ENCODE measurements around the gene KIAA0825.

KIAA0825 gene

GRCh38 chr5:94283093-94283492, 335.3 kb downstream of the KIAA0825 start:
- DNase-seq: no peak

- DNase-seq: no peak
Observed at GRCh38 chr5:94281236-94281801, 337.1 kb downstream of the KIAA0825 start.

- DNase-seq: no peak
Observed at GRCh38 chr5:94276751-94277150, 341.7 kb downstream of the KIAA0825 start.

- no peak for DNase-seq
Observed at GRCh38 chr5:94276048-94276447, 342.4 kb downstream of the KIAA0825 start.

- DNase-seq: no peak
Observed at GRCh38 chr5:94274707-94275106, 343.7 kb downstream of the KIAA0825 start.

GRCh38 chr5:94268226-94268625, 350.2 kb downstream of the KIAA0825 start:
- no peak for DNase-seq

- no peak for DNase-seq
Observed at GRCh38 chr5:94267350-94267899, 351.0 kb downstream of the KIAA0825 start.

- no peak for DNase-seq
Observed at GRCh38 chr5:94266170-94266569, 352.2 kb downstream of the KIAA0825 start.

GRCh38 chr5:94263068-94263467, 355.3 kb downstream of the KIAA0825 start:
- no peak for DNase-seq

- no peak for DNase-seq
Observed at GRCh38 chr5:94260096-94260495, 358.3 kb downstream of the KIAA0825 start.

- no peak for DNase-seq
Observed at GRCh38 chr5:94254214-94254613, 364.2 kb downstream of the KIAA0825 start.

- DNase-seq: no peak
Observed at GRCh38 chr5:94250985-94251384, 367.4 kb downstream of the KIAA0825 start.

- DNase-seq: no peak
Observed at GRCh38 chr5:94249430-94249829, 369.0 kb downstream of the KIAA0825 start.

- no peak for DNase-seq
Observed at GRCh38 chr5:94248175-94248875, 370.1 kb downstream of the KIAA0825 start.

- DNase-seq: no peak
Observed at GRCh38 chr5:94245608-94246007, 372.8 kb downstream of the KIAA0825 start.

GRCh38 chr5:94244921-94245320, 373.5 kb downstream of the KIAA0825 start:
- no peak for DNase-seq

GRCh38 chr5:94243612-94244011, 374.8 kb downstream of the KIAA0825 start:
- no peak for DNase-seq

GRCh38 chr5:94240993-94241651, 377.3 kb downstream of the KIAA0825 start:
- no peak for DNase-seq

GRCh38 chr5:94240596-94240992, 377.8 kb downstream of the KIAA0825 start:
- DNase-seq: no peak

GRCh38 chr5:94240134-94240533, 378.3 kb downstream of the KIAA0825 start:
- DNase-seq: no peak

- no peak for DNase-seq
Observed at GRCh38 chr5:94239266-94239665, 379.1 kb downstream of the KIAA0825 start.

GRCh38 chr5:94234987-94235386, 383.4 kb downstream of the KIAA0825 start:
- DNase-seq: no peak

- no peak for DNase-seq
Observed at GRCh38 chr5:94228791-94229190, 389.6 kb downstream of the KIAA0825 start.

GRCh38 chr5:94223235-94223634, 395.2 kb downstream of the KIAA0825 start:
- DNase-seq: no peak
